HepG2 (cell line): ENCODE measurements around the gene SMARCA4. TPM values are rescaled to one million over a fixed set of nuclear protein-coding genes. Genes with fewer than 3 reads are reported as not detected.
A peak's percentile ranks its signal among the peaks of the same experiment; 100 is the strongest.

ENCODE experiments used
- ATAC-seq: fragments of 200-7000 bp; cut with Tn5 transposase; 3 replicates; pipeline ENCODE4 v1.9.1; 2020; ENCODE audit warnings: mild to moderate bottlenecking, moderate library complexity
- BruUV-seq: library from RNA; stranded (reverse); fragments of 400-500 nt; replicated peaks from 2 replicates; lab custom pipeline; 2021; lab: Mats Ljungman, UMichigan
- CTCF ChIA-PET: fragments of 300-600 bp; formaldehyde crosslinking; extraction: SDS; loops from one replicate; lab custom pipeline; 2021; ENCODE audit warnings: low total read pairs, inconsistent platforms, low intra/inter-chr PET ratio; lab: Yijun Ruan, JAX
- POLR2A ChIA-PET: fragments of 350-600 bp; sonication (Branson Sonifier 250); formaldehyde crosslinking; loops from one replicate; lab custom pipeline; 2020; ENCODE audit warnings: antibody characterized with exemption, inconsistent platforms; lab: Yijun Ruan, JAX
- DNase-seq: peaks from one replicate; pipeline ENCODE4 v3.0.0-alpha.2; 2015; ENCODE audit warnings: low spot score
- FAIRE-seq: peaks from 3 replicates; lab custom pipeline; 2011; peaks lifted over from hg19 to GRCh38; lab: Jason Lieb, UNC
- H2AFZ ChIP-seq: one replicate; pipeline ENCODE4 v1.6.1; 2011; ENCODE audit warnings: low read length, inconsistent platforms
- H3K27ac ChIP-seq: fragments of 300-600 bp; 3 replicates; pipeline ENCODE4 v1.8.0; 2011; ENCODE audit warnings: mixed run types, mild to moderate bottlenecking, mixed read lengths, low read length, inconsistent platforms; ENCODE audit not compliant: insufficient read depth; ENCODE audit errors: extremely low read length
- H3K27me3 ChIP-seq, 2 experiments: fragments of 200-600 bp in 1 of 2; 2 replicates in 1 of 2; 3 replicates in 1 of 2; pipeline versions ENCODE4 v1.6.0 to v1.8.0; 2011; ENCODE audit warnings: low read length in 2 of 2, mild to moderate bottlenecking in 2 of 2, moderate library complexity in 2 of 2, inconsistent platforms in 1 of 2; ENCODE audit not compliant: insufficient read depth in 2 of 2, control insufficient read depth in 1 of 2
- H3K36me3 ChIP-seq, 2 experiments: fragments of 200-600 bp in 1 of 2; replicated peaks in 1 of 2; 2 replicates in 1 of 2; 3 replicates in 1 of 2; pipeline versions ENCODE4 v1.5.1 to v1.8.0; 2011; ENCODE audit warnings: low read length in 2 of 2, inconsistent platforms in 1 of 2; ENCODE audit not compliant: insufficient read depth in 2 of 2, control insufficient read depth in 1 of 2
- H3K4me1 ChIP-seq: 2 replicates; pipeline ENCODE4 v1.5.1; 2012; ENCODE audit warnings: low read length, inconsistent platforms; ENCODE audit not compliant: insufficient read depth
- H3K4me2 ChIP-seq: 2 replicates; pipeline ENCODE4 v1.6.0; 2011; ENCODE audit warnings: low read depth, low read length, inconsistent platforms
- H3K4me3 ChIP-seq, 3 experiments: fragments of 200-600 bp in 1 of 3; sonication (generic), shearing (Covaris generic) in 1 of 3; replicated peaks in 1 of 3; 2 replicates each; pipeline ENCODE4 v1.5.1; 2011 to 2016; ENCODE audit warnings: low read length in 3 of 3, inconsistent platforms in 2 of 3, low read depth in 2 of 3, mild to moderate bottlenecking in 2 of 3, control low read depth in 1 of 3, mixed read lengths in 1 of 3; ENCODE audit not compliant: insufficient read depth in 1 of 3
- H3K79me2 ChIP-seq: one replicate; pipeline ENCODE4 v1.6.1; 2011; ENCODE audit warnings: low read length, inconsistent platforms; ENCODE audit not compliant: insufficient read depth
- H3K9ac ChIP-seq: 2 replicates; pipeline ENCODE4 v1.6.0; 2011; ENCODE audit warnings: mild to moderate bottlenecking, low read depth, low read length, inconsistent platforms; ENCODE audit not compliant: insufficient read depth
- H3K9me3 ChIP-seq: 2 replicates; pipeline ENCODE4 v1.5.1; 2012; ENCODE audit warnings: mild to moderate bottlenecking, low read length
- H4K20me1 ChIP-seq: 2 replicates; pipeline ENCODE4 v1.6.0; 2011; ENCODE audit warnings: inconsistent platforms, mild to moderate bottlenecking, low read length, moderate library complexity; ENCODE audit not compliant: insufficient read depth
- CEBPB ChIP-seq: IDR thresholded peaks from 2 replicates; pipeline ENCODE4 v1.6.1; 2011; ENCODE audit warnings: low read depth, low read length, improper control_type of control experiment, borderline replicate concordance
- CEBPG ChIP-seq: IDR thresholded peaks from 2 replicates; pipeline ENCODE4 v1.6.1; 2016
- FOXA3 ChIP-seq: IDR thresholded peaks from 2 replicates; pipeline ENCODE4 v1.6.1; 2016; ENCODE audit warnings: missing genetic modification reagents, missing compliant biosample characterization
- STAG1 ChIP-seq: sonication (generic); formaldehyde crosslinking; IDR thresholded peaks from 2 replicates; pipeline ENCODE4 v1.4.0; 2020; ENCODE audit warnings: missing genetic modification reagents
- ZNF180 ChIP-seq: sonication (generic); formaldehyde crosslinking; IDR thresholded peaks from 2 replicates; pipeline ENCODE4 v1.4.0; 2020; ENCODE audit warnings: low read depth, missing genetic modification reagents, borderline replicate concordance
- ZNF362 ChIP-seq: sonication (generic); formaldehyde crosslinking; IDR thresholded peaks from 2 replicates; pipeline ENCODE4 v1.4.0; 2020; ENCODE audit warnings: missing genetic modification reagents, mild to moderate bottlenecking, borderline replicate concordance
- ZNF460 ChIP-seq: sonication (generic); formaldehyde crosslinking; IDR thresholded peaks from 2 replicates; pipeline ENCODE4 v1.5.1; 2020; ENCODE audit warnings: missing genetic modification reagents, mild to moderate bottlenecking, borderline replicate concordance
- WGBS: methylation state at CpG from one replicate; pipeline ENCODE4 v1.1.6; 2017; ENCODE audit warnings: low lambda C conversion rate; 5-methylcytosine and 5-hydroxymethylcytosine counted together
- in situ Hi-C: cut with HindIII; loops from 2 replicates; pipeline ENCODE4 v1.10.0; 2017; ENCODE audit warnings: low pct_unique_long_range_greater_than_20kb; ENCODE audit not compliant: extremely low pct_ligation_motif_present
- intact Hi-C: fragments of 100-400 bp; cut with micrococcal nuclease; formaldehyde crosslinking; loops from one replicate; pipeline ENCODE4 v1.10.0; 2022; ENCODE audit not compliant: unreplicated experiment
- polyA plus RNA-seq, 8 experiments: library from polyadenylated mRNA; depleted of rRNA in 3 of 8; stranded (reverse) in 7 of 8; unstranded in 1 of 8; fragments of >200 nt; fragmentation: Illumina TruSeq in 4 of 8; extraction: Trizol in 4 of 8; gene quantifications; 2 replicates each; pipeline versions ENCODE4 v1.2.1 to v1.2.3, GENCODE V29; 2011 to 2016; ENCODE audit warnings: low read depth in 4 of 8, missing spikeins in 1 of 8, mixed read lengths in 1 of 8; ENCODE audit not compliant: insufficient read depth in 1 of 8
- total RNA-seq, 5 experiments: library from RNA; depleted of rRNA; stranded (reverse); fragments of >200 nt; fragmentation: Illumina TruSeq; extraction: Trizol; gene quantifications; 2 replicates each; pipeline ENCODE4 v1.2.3, GENCODE V29; 2016; ENCODE audit warnings: low read depth in 1 of 5
- TF ChIP-seq, protein P1 (sequence below): IDR thresholded peaks from 2 replicates; pipeline ENCODE4 v1.6.1; 2016; ENCODE audit warnings: low read depth, borderline replicate concordance
- TF ChIP-seq, protein P2 (sequence below): sonication (generic); formaldehyde crosslinking; IDR thresholded peaks from 2 replicates; pipeline ENCODE4 v1.5.0; 2020; ENCODE audit warnings: mild to moderate bottlenecking, missing genetic modification reagents, moderate library complexity
- TF ChIP-seq, protein P3 (sequence below): sonication (generic); formaldehyde crosslinking; IDR thresholded peaks from 2 replicates; pipeline ENCODE4 v1.4.0; 2020; ENCODE audit warnings: missing genetic modification reagents, borderline replicate concordance

The SMARCA4 gene
- total and polyA plus RNA-seq, 2 of the 13 experiments (the other 11 are each of a cell fraction or from before 2014, with no cell fraction given), result 25.4 to 45.9 TPM

- 80% methylated on average over 7 of the region's 9 CpGs for WGBS
- CTCF ChIA-PET, result no interaction called here
Measured at GRCh38 chr19:10935371-10936059, 25.3 kb upstream of the SMARCA4 start.

DNA sequence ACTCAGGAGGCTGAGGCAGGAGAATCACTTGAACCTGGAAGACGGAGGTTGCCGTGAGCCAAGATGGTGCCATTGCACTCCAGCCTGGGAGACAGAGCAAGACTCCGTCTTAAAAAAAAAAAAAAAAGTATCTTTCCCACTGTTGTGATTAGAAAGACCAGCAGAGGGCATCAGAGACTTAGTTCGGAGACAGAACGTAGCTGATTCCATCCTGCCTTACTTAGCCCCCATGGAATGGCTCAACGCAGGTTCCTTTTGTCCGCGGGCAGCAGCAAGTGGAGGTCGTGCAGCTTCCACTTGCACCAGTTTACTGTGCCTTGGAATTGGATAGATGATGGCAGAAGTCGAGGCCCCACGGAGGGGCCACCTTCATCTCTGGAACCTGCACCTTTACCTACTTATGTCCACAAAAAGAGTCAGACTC, 24.2 kb upstream of the SMARCA4 start:
- H3K79me2 ChIP-seq, result peaks cover 6% of the 10 kb centered on the region
- peak overlapping the region; percentile 71 for H3K4me2 ChIP-seq
- CTCF ChIA-PET, result no interaction called here
- FAIRE-seq (peak; percentile 52), ATAC-seq (peak; percentile 77), DNase-seq (peak; percentile 76)
- H2AFZ ChIP-seq, result peak overlapping the region; percentile 96
- peaks cover 57% of the 10 kb centered on the region for H3K4me1 ChIP-seq
- H3K27ac ChIP-seq, result peak overlapping the region; percentile 17
- H3K9me3 ChIP-seq, result no peaks in the 10 kb centered on the region
- peak overlapping the region; percentile 7 to 39 (median 22); a peak in 2 of 6 replicates for H3K4me3 ChIP-seq
- in situ Hi-C loops (loop anchor here (10.0 kb wide), 1 partner anchor 78 kb away; no protein-coding TSS in a partner anchor), intact Hi-C loops (no loop called here)
- peak overlapping the region; percentile 17; the same call in 1 of the 2 replicates for H3K9ac ChIP-seq
- POLR2A ChIA-PET, result interaction anchor here (0.7 to 1.6 kb wide), 7 partner anchors 8 to 202 kb away, joined by 3 to 9 read pairs (median 4); partner anchors contain the start of gene SMARCA4
- H3K36me3 ChIP-seq, result no peaks in the 10 kb centered on the region
- H4K20me1 ChIP-seq, result no peaks in the 10 kb centered on the region
- no TSS peak for BruUV-seq
- WGBS, result 3% methylated on average over 9 of the region's 11 CpGs
- H3K27me3 ChIP-seq, result no peaks in the 10 kb centered on the region
- TF ChIP-seq, protein P1, sequence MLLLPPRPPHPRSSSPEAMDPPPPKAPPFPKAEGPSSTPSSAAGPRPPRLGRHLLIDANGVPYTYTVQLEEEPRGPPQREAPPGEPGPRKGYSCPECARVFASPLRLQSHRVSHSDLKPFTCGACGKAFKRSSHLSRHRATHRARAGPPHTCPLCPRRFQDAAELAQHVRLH (CRISPR knock-in tag), result no peak
- TF ChIP-seq ZNF362 (CRISPR knock-in tag) (peak; percentile 98), FOXA3 (CRISPR knock-in tag) (0 out of 2 replicates have a peak, but pooled peaks have one; percentile 10), STAG1 (peak; percentile 83)
- TF ChIP-seq, protein P2, sequence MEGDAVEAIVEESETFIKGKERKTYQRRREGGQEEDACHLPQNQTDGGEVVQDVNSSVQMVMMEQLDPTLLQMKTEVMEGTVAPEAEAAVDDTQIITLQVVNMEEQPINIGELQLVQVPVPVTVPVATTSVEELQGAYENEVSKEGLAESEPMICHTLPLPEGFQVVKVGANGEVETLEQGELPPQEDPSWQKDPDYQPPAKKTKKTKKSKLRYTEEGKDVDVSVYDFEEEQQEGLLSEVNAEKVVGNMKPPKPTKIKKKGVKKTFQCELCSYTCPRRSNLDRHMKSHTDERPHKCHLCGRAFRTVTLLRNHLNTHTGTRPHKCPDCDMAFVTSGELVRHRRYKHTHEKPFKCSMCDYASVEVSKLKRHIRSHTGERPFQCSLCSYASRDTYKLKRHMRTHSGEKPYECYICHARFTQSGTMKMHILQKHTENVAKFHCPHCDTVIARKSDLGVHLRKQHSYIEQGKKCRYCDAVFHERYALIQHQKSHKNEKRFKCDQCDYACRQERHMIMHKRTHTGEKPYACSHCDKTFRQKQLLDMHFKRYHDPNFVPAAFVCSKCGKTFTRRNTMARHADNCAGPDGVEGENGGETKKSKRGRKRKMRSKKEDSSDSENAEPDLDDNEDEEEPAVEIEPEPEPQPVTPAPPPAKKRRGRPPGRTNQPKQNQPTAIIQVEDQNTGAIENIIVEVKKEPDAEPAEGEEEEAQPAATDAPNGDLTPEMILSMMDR, result peak; percentile 87
- TF ChIP-seq, protein P3, sequence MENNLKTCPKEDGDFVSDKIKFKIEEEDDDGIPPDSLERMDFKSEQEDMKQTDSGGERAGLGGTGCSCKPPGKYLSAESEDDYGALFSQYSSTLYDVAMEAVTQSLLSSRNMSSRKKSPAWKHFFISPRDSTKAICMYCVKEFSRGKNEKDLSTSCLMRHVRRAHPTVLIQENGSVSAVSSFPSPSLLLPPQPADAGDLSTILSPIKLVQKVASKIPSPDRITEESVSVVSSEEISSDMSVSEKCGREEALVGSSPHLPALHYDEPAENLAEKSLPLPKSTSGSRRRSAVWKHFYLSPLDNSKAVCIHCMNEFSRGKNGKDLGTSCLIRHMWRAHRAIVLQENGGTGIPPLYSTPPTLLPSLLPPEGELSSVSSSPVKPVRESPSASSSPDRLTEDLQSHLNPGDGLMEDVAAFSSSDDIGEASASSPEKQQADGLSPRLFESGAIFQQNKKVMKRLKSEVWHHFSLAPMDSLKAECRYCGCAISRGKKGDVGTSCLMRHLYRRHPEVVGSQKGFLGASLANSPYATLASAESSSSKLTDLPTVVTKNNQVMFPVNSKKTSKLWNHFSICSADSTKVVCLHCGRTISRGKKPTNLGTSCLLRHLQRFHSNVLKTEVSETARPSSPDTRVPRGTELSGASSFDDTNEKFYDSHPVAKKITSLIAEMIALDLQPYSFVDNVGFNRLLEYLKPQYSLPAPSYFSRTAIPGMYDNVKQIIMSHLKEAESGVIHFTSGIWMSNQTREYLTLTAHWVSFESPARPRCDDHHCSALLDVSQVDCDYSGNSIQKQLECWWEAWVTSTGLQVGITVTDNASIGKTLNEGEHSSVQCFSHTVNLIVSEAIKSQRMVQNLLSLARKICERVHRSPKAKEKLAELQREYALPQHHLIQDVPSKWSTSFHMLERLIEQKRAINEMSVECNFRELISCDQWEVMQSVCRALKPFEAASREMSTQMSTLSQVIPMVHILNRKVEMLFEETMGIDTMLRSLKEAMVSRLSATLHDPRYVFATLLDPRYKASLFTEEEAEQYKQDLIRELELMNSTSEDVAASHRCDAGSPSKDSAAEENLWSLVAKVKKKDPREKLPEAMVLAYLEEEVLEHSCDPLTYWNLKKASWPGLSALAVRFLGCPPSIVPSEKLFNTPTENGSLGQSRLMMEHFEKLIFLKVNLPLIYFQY (CRISPR knock-in tag), result no peak

More at GRCh38 chr19:10935371-10936059, 25.3 kb upstream of the SMARCA4 start:
- Histone ChIP-seq H3K27ac (peak overlapping the region; percentile 14), H3K4me3 (no peak overlapping the region), H3K36me3 (no peaks in the 10 kb centered on the region), H3K9ac (no peak overlapping the region), H2AFZ (no peak overlapping the region), H3K79me2 (peaks cover 10% of the 10 kb centered on the region), H4K20me1 (no peaks in the 10 kb centered on the region), H3K27me3 (no peaks in the 10 kb centered on the region), H3K4me2 (no peak overlapping the region), H3K9me3 (no peaks in the 10 kb centered on the region), H3K4me1 (peaks cover 50% of the 10 kb centered on the region)
- ATAC-seq, result peak; percentile 17; the same call in 1 of the 3 replicates
- no peak for FAIRE-seq
- POLR2A ChIA-PET, result interaction anchor here (1.5 to 1.6 kb wide), 2 partner anchors 9 to 24 kb away, joined by 4 to 9 read pairs; partner anchors contain the start of gene SMARCA4
- TF ChIP-seq ZNF180 (CRISPR knock-in tag), result no peak
- peak; percentile 51 for TF ChIP-seq CEBPG (CRISPR knock-in tag)
- peak; percentile 46; the same call in 1 of the 2 replicates for TF ChIP-seq CEBPB
- TF ChIP-seq ZNF460 (CRISPR knock-in tag), result peak; percentile 38; the same call in 1 of the 2 replicates
- in situ Hi-C loops (loop anchor here (10.0 kb wide), 1 partner anchor 79 kb away; no protein-coding TSS in a partner anchor), intact Hi-C loops (no loop called here)
- no peak for DNase-seq
- no TSS peak for BruUV-seq
